H1 (cell line): ENCODE measurements around the gene ELMO1.

Experiments
- CBX5 ChIP-seq: fragments of 300-800, 300-1000 bp; sonication (generic); IDR thresholded peaks from 2 replicates; pipeline ENCODE4 v1.7.1; 2016; ENCODE audit warnings: antibody characterized with exemption, low read length, low read depth
- CTCF ChIP-seq, 3 experiments: IDR thresholded peaks; 1 replicate in 2 of 3; 2 replicates in 1 of 3; pipeline versions ENCODE4 v1.5.1 to v1.6.1; 2011; ENCODE audit warnings: low read length in 3 of 3, mild to moderate bottlenecking in 3 of 3, inconsistent platforms in 2 of 3, low read depth in 1 of 3, moderate library complexity in 1 of 3; ENCODE audit not compliant: insufficient read depth in 1 of 3; ENCODE audit errors: control extremely low read depth in 1 of 3
- POLR2A ChIP-seq, 2 experiments: IDR thresholded peaks; 1 replicate in 1 of 2; 2 replicates in 1 of 2; pipeline ENCODE4 v1.6.1; 2011; ENCODE audit warnings: low read depth in 2 of 2, low read length in 2 of 2, mild to moderate bottlenecking in 2 of 2; ENCODE audit errors: control extremely low read depth in 1 of 2
- POLR2AphosphoS5 ChIP-seq: IDR thresholded peaks from 2 replicates; pipeline ENCODE4 v1.6.1; 2011; ENCODE audit warnings: low read depth, low read length
- POU5F1 ChIP-seq: IDR thresholded peaks from 2 replicates; pipeline ENCODE4 v1.6.1; 2011; ENCODE audit warnings: low read depth, mild to moderate bottlenecking, low read length, moderate library complexity
- RAD21 ChIP-seq, 2 experiments: IDR thresholded peaks in 1 of 2; conservative IDR thresholded peaks in 1 of 2; 2 replicates each; pipeline ENCODE4 v1.6.1; 2011; ENCODE audit warnings: low read depth in 2 of 2, low read length in 2 of 2, improper control_type of control experiment in 1 of 2, inconsistent platforms in 1 of 2, mild to moderate bottlenecking in 1 of 2, moderate library complexity in 1 of 2
- YY1 ChIP-seq: IDR thresholded peaks from 2 replicates; pipeline ENCODE4 v1.6.1; 2011; ENCODE audit warnings: low read depth, mild to moderate bottlenecking, low read length

GRCh38 chr7:36945612-36946400 lies 502.9 kb downstream of the ELMO1 start:
- no peak for TF ChIP-seq POLR2A (IDR thresholded peaks at IDR 0.05; ENCODE audit: control extremely low read depth in 1 of 2, low read depth in 2 of 2, low read length in 2 of 2)
- no peak for TF ChIP-seq POU5F1
- TF ChIP-seq CTCF (IDR thresholded peaks at IDR 0.05; ENCODE audit: control extremely low read depth in 1 of 3, insufficient read depth in 1 of 3, low read depth in 1 of 3, low read length in 3 of 3): no peak
- no peak for TF ChIP-seq POLR2AphosphoS5
- TF ChIP-seq YY1: no peak
- no peak for TF ChIP-seq CBX5
- no peak for TF ChIP-seq RAD21 (IDR thresholded peaks at IDR 0.05 in 1 of 2, conservative IDR thresholded peaks at IDR 0.05 in 1 of 2; ENCODE audit: low read depth in 2 of 2, low read length in 2 of 2)
